Measurements from ENCODE around the gene ZNF14. TPM values are rescaled to one million over a fixed set of nuclear protein-coding genes. Genes with fewer than 3 reads are reported as not detected.

The ZNF14 gene
- total and polyA plus RNA-seq, 2 donors (not counting 3 experiments of a cell fraction or from before 2014, with no cell fraction given): 0.65 to 2.6 TPM

GRCh38 chr19:19674315-19674714 lies 58.6 kb downstream of the ZNF14 start:
- Histone ChIP-seq H2AFZ (ENCODE audit: low read depth, low read length) (no peak overlapping the region), H4K20me1 (replicated peaks; ENCODE audit: control insufficient read depth, extremely low read depth, insufficient read depth, low read length) (no peaks in the 10 kb centered on the region), H3K4me3 (replicated peaks in 1 of 3; ENCODE audit: insufficient read depth in 1 of 3, low read depth in 1 of 3, low read length in 3 of 3) (no peak overlapping the region), H3K79me2 (ENCODE audit: control insufficient read depth, insufficient read depth, low read length) (peaks cover 4% of the 10 kb centered on the region), H3K9me3 (replicated peaks; ENCODE audit: control insufficient read depth, insufficient read depth, low read length) (peaks cover 5% of the 10 kb centered on the region), H3K4me1 (ENCODE audit: control insufficient read depth, extremely low read depth, insufficient read depth, low read length) (no peaks in the 10 kb centered on the region), H3K27me3 (ENCODE audit: control insufficient read depth in 2 of 2, insufficient read depth in 2 of 2, low read length in 2 of 2) (no peaks in the 10 kb centered on the region), H3K27ac (ENCODE audit: insufficient read depth, low read depth, low read length) (no peak overlapping the region), H3K9me1 (replicated peaks; ENCODE audit: control insufficient read depth, extremely low read depth, insufficient read depth, low read length) (no peaks in the 10 kb centered on the region), H3K4me2 (ENCODE audit: insufficient read depth, low read length) (no peak overlapping the region), H3K9ac (replicated peaks; ENCODE audit: extremely low read depth, insufficient read depth, low read length) (no peak overlapping the region), H3K36me3 (ENCODE audit: control insufficient read depth in 2 of 2, extremely low read depth in 1 of 2, insufficient read depth in 2 of 2, low read length in 2 of 2) (peaks cover 4 to 16% of the 10 kb centered on the region in 2 experiments)
- DNase-seq (ENCODE audit: low read depth, low spot score) (no peak), FAIRE-seq (no peak)
- ChIA-PET POLR2A (no interaction called here), CTCF (no interaction called here)
- dilution Hi-C loops (cut with MboI; ENCODE audit: extremely low pct_ligation_motif_present, low sequenced_read_pairs): no loop called here
- no peak for TF ChIP-seq EZH2 (IDR thresholded peaks at IDR 0.05; ENCODE audit: borderline replicate concordance, low read depth, low read length, severe bottlenecking)
- no TSS peak for BruUV-seq (replicated peaks)
- intact Hi-C loops (cut with micrococcal nuclease): no loop called here

GRCh38 chr19:19672816-19673215 lies 60.1 kb downstream of the ZNF14 start:
- TF ChIP-seq MYC (IDR thresholded peaks at IDR 0.05; ENCODE audit: low read depth, low read length): no peak
- H2AFZ ChIP-seq (ENCODE audit: low read depth, low read length): no peak overlapping the region
- no peak overlapping the region for H3K4me3 ChIP-seq (replicated peaks in 1 of 3; ENCODE audit: insufficient read depth in 1 of 3, low read depth in 1 of 3, low read length in 3 of 3)
- H3K9ac ChIP-seq (replicated peaks; ENCODE audit: extremely low read depth, insufficient read depth, low read length): no peak overlapping the region
- no peak for FAIRE-seq
- no peaks in the 10 kb centered on the region for H3K9me1 ChIP-seq (replicated peaks; ENCODE audit: control insufficient read depth, extremely low read depth, insufficient read depth, low read length)
- POLR2A ChIA-PET: no interaction called here
- CTCF ChIA-PET: no interaction called here
- H3K9me3 ChIP-seq (replicated peaks; ENCODE audit: control insufficient read depth, insufficient read depth, low read length): no peaks in the 10 kb centered on the region
- no peaks in the 10 kb centered on the region for H3K27me3 ChIP-seq (ENCODE audit: control insufficient read depth in 2 of 2, insufficient read depth in 2 of 2, low read length in 2 of 2)
- peaks cover 0 to 9% of the 10 kb centered on the region in 2 experiments for H3K36me3 ChIP-seq (ENCODE audit: control insufficient read depth in 2 of 2, extremely low read depth in 1 of 2, insufficient read depth in 2 of 2, low read length in 2 of 2)
- intact Hi-C loops (cut with micrococcal nuclease): no loop called here
- no peak for DNase-seq (ENCODE audit: low read depth, low spot score)
- no peak overlapping the region for H3K27ac ChIP-seq (ENCODE audit: insufficient read depth, low read depth, low read length)
- H3K79me2 ChIP-seq (ENCODE audit: control insufficient read depth, insufficient read depth, low read length): peaks cover 6% of the 10 kb centered on the region
- no TSS peak for BruUV-seq (replicated peaks)
- no peaks in the 10 kb centered on the region for H4K20me1 ChIP-seq (replicated peaks; ENCODE audit: control insufficient read depth, extremely low read depth, insufficient read depth, low read length)
- H3K4me1 ChIP-seq (ENCODE audit: control insufficient read depth, extremely low read depth, insufficient read depth, low read length): peaks cover 6% of the 10 kb centered on the region
- dilution Hi-C loops (cut with MboI; ENCODE audit: extremely low pct_ligation_motif_present, low sequenced_read_pairs): no loop called here
- no peak overlapping the region for H3K4me2 ChIP-seq (ENCODE audit: insufficient read depth, low read length)
